DMS79 (cell line): ENCODE results near the gene NXT2.
"Not testable (repeated sequence)": the region's sequence is repeated elsewhere in the genome, so short reads cannot be mapped to it uniquely, and the experiment has no call there.

ENCODE experiments used
- DNase-seq: peaks from one replicate; lab custom pipeline; 2025; lab: John Stamatoyannopoulos, UW

Gene NXT2

GRCh38 chrX:109536439-109537323, at the start of gene NXT2:
TSS of gene NXT2 (plus strand) at chrX:109536844. CDS start at chrX:109537007, 163 bp downstream.
- DNase-seq = peak; percentile 58

- no peak for DNase-seq
These were observed 49.0 kb upstream of the NXT2 start for GRCh38 chrX:109487640-109488039.

GRCh38 chrX:109489174-109489573, 47.5 kb upstream of the NXT2 start:
- no peak for DNase-seq

- no peak for DNase-seq
These were observed 38.2 kb upstream of the NXT2 start for GRCh38 chrX:109498434-109498833.

- DNase-seq = no peak
These were observed 35.5 kb upstream of the NXT2 start for GRCh38 chrX:109501176-109501575.

GRCh38 chrX:109508915-109509314, 27.7 kb upstream of the NXT2 start:
- no peak for DNase-seq

- no peak for DNase-seq
These were observed 25.5 kb upstream of the NXT2 start for GRCh38 chrX:109511113-109511512.

- no peak for DNase-seq
These were observed 17.6 kb upstream of the NXT2 start for GRCh38 chrX:109519001-109519400.

GRCh38 chrX:109533005-109533404, 3.6 kb upstream of the NXT2 start:
- DNase-seq = no peak

- DNase-seq = no peak
These were observed 3.0 kb upstream of the NXT2 start for GRCh38 chrX:109533631-109534030.

GRCh38 chrX:109534933-109535332, 1.7 kb upstream of the NXT2 start:
- DNase-seq = no peak

- DNase-seq = no peak
These were observed 1.1 kb upstream of the NXT2 start for GRCh38 chrX:109535578-109535977.

GRCh38 chrX:109537324-109537665, 651 bp downstream of the NXT2 start:
- peak; percentile 15 for DNase-seq

- not testable (repeated sequence) for DNase-seq
These were observed 2.4 kb downstream of the NXT2 start for GRCh38 chrX:109539007-109539406.

GRCh38 chrX:109553862-109554261, 17.2 kb downstream of the NXT2 start:
- DNase-seq = no peak

GRCh38 chrX:109576083-109576482, 39.4 kb downstream of the NXT2 start:
- not testable (repeated sequence) for DNase-seq

- DNase-seq = no peak
These were observed 40.4 kb downstream of the NXT2 start for GRCh38 chrX:109577055-109577454.

GRCh38 chrX:109578916-109579315, 42.3 kb downstream of the NXT2 start:
- no peak for DNase-seq

GRCh38 chrX:109585488-109585887, 48.8 kb downstream of the NXT2 start:
- no peak for DNase-seq

GRCh38 chrX:109590176-109590575, 53.5 kb downstream of the NXT2 start:
- no peak for DNase-seq
